Measurements from ENCODE around the gene EIF2AK3.
"Not testable (repeated sequence)": the region's sequence is repeated elsewhere in the genome, so short reads cannot be mapped to it uniquely, and the experiment has no call there.

EIF2AK3 gene

GRCh38 chr2:88658881-88659537 lies 31.7 kb upstream of the EIF2AK3 start:
- no peaks in the 10 kb centered on the region for H3K9me3 ChIP-seq
- no peak overlapping the region for H3K27ac ChIP-seq
- H3K4me1 ChIP-seq = no peaks in the 10 kb centered on the region
- H4K20me1 ChIP-seq = no peaks in the 10 kb centered on the region
- H3K4me2 ChIP-seq = no peak overlapping the region
- no peak overlapping the region for H3K4me3 ChIP-seq
- H3K27me3 ChIP-seq = no peaks in the 10 kb centered on the region
- no peak for TF ChIP-seq Cebpa-rat (IDR thresholded peaks at IDR 0.05)
- H3K9ac ChIP-seq = no peak overlapping the region
- H3K36me3 ChIP-seq = no peaks in the 10 kb centered on the region

DNA sequence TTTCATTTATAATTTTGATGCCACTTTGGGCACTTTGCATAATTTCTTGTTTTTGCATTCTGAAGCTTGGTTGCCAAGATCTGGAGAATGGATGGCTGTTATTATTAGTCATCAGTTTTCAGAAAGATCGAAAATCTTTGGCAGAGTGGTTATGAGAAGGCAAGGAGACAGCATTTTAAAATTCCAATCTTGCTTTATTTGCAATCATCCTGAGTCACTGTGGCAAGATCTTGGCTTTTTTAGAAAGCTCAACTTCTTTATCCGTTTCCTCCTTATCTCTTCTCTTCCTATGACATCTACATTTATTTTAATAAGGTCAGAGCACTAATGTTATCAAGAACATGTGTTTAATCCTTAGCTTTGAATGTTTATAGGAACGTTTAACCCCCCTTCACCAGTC lies 31.1 kb upstream of the EIF2AK3 start:
- Histone ChIP-seq H3K36me3 (no peaks in the 10 kb centered on the region), H3K27ac (no peak overlapping the region), H3K4me2 (no peak overlapping the region), H3K27me3 (no peaks in the 10 kb centered on the region), H3K9ac (no peak overlapping the region), H4K20me1 (no peaks in the 10 kb centered on the region), H3K9me3 (no peaks in the 10 kb centered on the region), H3K4me3 (no peak overlapping the region), H3K4me1 (no peaks in the 10 kb centered on the region)
- no peak for TF ChIP-seq Cebpa-rat (IDR thresholded peaks at IDR 0.05)

GRCh38 chr2:88657131-88657530 lies 29.9 kb upstream of the EIF2AK3 start:
- H3K4me2 ChIP-seq = no peak overlapping the region
- no peak for TF ChIP-seq Cebpa-rat (IDR thresholded peaks at IDR 0.05)

DNA sequence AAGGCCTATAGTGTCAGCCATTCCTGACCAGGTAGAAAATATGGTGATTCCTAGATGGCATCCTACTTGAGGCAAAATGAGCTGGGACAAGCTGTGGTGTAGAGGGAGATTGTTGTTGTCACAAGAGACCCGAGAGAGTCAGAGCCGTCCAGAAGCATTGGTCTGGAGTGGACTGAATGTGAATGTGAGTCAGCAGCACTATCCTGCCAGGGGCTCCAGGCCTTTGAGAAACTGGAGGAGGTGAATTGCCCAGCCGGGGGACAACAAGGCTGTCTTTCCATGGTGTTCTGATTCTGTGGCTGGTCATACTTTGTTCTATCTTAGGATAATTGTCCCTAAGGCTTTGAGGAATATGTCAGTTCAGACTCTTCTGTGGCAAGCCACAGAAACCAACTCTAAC lies 29.4 kb upstream of the EIF2AK3 start:
- Histone ChIP-seq H3K9me3 (no peaks in the 10 kb centered on the region), H3K4me3 (no peak overlapping the region), H3K9ac (no peak overlapping the region), H3K36me3 (no peaks in the 10 kb centered on the region), H3K27ac (no peak overlapping the region), H3K27me3 (no peaks in the 10 kb centered on the region), H3K4me1 (no peaks in the 10 kb centered on the region), H3K4me2 (no peak overlapping the region), H4K20me1 (no peaks in the 10 kb centered on the region)
- TF ChIP-seq Cebpa-rat (IDR thresholded peaks at IDR 0.05) = no peak

More at GRCh38 chr2:88657131-88657530, 29.9 kb upstream of the EIF2AK3 start:
- Histone ChIP-seq H3K4me3 (no peak overlapping the region), H4K20me1 (no peaks in the 10 kb centered on the region), H3K36me3 (no peaks in the 10 kb centered on the region), H3K27ac (no peak overlapping the region), H3K27me3 (no peaks in the 10 kb centered on the region), H3K9ac (no peak overlapping the region), H3K9me3 (no peaks in the 10 kb centered on the region), H3K4me1 (no peaks in the 10 kb centered on the region)

- TF ChIP-seq Cebpa-rat (IDR thresholded peaks at IDR 0.05) = no peak
- no peaks in the 10 kb centered on the region for H3K27me3 ChIP-seq
- H3K36me3 ChIP-seq = no peaks in the 10 kb centered on the region
- no peak overlapping the region for H3K4me3 ChIP-seq
- no peak overlapping the region for H3K9ac ChIP-seq
- H3K27ac ChIP-seq = no peak overlapping the region
- H3K4me2 ChIP-seq = no peak overlapping the region
- no peaks in the 10 kb centered on the region for H4K20me1 ChIP-seq
- H3K9me3 ChIP-seq = no peaks in the 10 kb centered on the region
- H3K4me1 ChIP-seq = no peaks in the 10 kb centered on the region
These were observed 27.4 kb upstream of the EIF2AK3 start for GRCh38 chr2:88654714-88655113.

DNA sequence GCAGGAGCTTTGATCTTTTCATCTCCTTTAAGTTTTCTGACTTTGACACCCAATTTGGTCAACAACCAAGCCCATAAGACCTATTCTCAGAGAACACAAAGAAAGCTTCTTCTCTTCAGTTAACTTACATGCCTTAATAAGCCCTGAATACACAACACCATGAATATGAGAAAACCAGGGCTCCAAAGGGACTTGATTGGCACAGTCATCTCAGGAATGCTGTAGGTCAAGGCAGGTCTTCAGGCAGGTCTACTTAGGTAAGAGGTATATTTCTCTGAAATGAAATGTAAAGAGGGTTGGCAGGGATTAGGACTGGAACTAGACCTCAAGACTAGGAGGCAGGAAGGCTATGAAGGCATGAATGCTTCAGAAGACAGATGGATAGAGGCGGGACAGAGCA lies 24.4 kb upstream of the EIF2AK3 start:
- H3K27me3 ChIP-seq = no peaks in the 10 kb centered on the region
- H3K9me3 ChIP-seq = no peaks in the 10 kb centered on the region
- H3K4me1 ChIP-seq = no peaks in the 10 kb centered on the region
- no peaks in the 10 kb centered on the region for H3K36me3 ChIP-seq
- H3K4me3 ChIP-seq = no peak overlapping the region
- no peak overlapping the region for H3K4me2 ChIP-seq
- no peak overlapping the region for H3K9ac ChIP-seq
- no peak overlapping the region for H3K27ac ChIP-seq
- TF ChIP-seq Cebpa-rat (IDR thresholded peaks at IDR 0.05) = no peak
- H4K20me1 ChIP-seq = no peaks in the 10 kb centered on the region

- not testable (repeated sequence) for H3K27ac ChIP-seq, H3K36me3 ChIP-seq, H3K27me3 ChIP-seq, H3K4me3 ChIP-seq, H3K9ac ChIP-seq, H3K4me2 ChIP-seq, H4K20me1 ChIP-seq
- Histone ChIP-seq H3K4me1 (peaks cover 21% of the 10 kb centered on the region), H3K9me3 (peaks cover 12% of the 10 kb centered on the region; the same call in 1 of the 2 replicates)
These were observed 18.1 kb upstream of the EIF2AK3 start for GRCh38 chr2:88645291-88645882.

GRCh38 chr2:88642278-88642677 lies 15.0 kb upstream of the EIF2AK3 start:
- H3K9me3 ChIP-seq = peaks cover 25% of the 10 kb centered on the region; the same call in 1 of the 2 replicates
- no peaks in the 10 kb centered on the region for H3K36me3 ChIP-seq
- H3K4me2 ChIP-seq = no peak overlapping the region
- no peaks in the 10 kb centered on the region for H4K20me1 ChIP-seq
- TF ChIP-seq Cebpa-rat (IDR thresholded peaks at IDR 0.05) = no peak
- peaks cover 38% of the 10 kb centered on the region for H3K4me1 ChIP-seq
- H3K9ac ChIP-seq = no peak overlapping the region
- H3K4me3 ChIP-seq = no peak overlapping the region
- H3K27me3 ChIP-seq = no peaks in the 10 kb centered on the region
- H3K27ac ChIP-seq = no peak overlapping the region

- H3K4me3 ChIP-seq = peak overlapping the region; percentile 45; the same call in 1 of the 2 replicates
- H3K9me3 ChIP-seq = peaks cover 25% of the 10 kb centered on the region; the same call in 1 of the 2 replicates
- no peaks in the 10 kb centered on the region for H4K20me1 ChIP-seq
- H3K4me1 ChIP-seq = peaks cover 38% of the 10 kb centered on the region
- H3K4me2 ChIP-seq = peak overlapping the region; percentile 80
- TF ChIP-seq Cebpa-rat (IDR thresholded peaks at IDR 0.05) = no peak
- no peaks in the 10 kb centered on the region for H3K27me3 ChIP-seq
- no peak overlapping the region for H3K9ac ChIP-seq
- H3K36me3 ChIP-seq = no peaks in the 10 kb centered on the region
- no peak overlapping the region for H3K27ac ChIP-seq
These were observed 14.1 kb upstream of the EIF2AK3 start for GRCh38 chr2:88641330-88641729.

DNA sequence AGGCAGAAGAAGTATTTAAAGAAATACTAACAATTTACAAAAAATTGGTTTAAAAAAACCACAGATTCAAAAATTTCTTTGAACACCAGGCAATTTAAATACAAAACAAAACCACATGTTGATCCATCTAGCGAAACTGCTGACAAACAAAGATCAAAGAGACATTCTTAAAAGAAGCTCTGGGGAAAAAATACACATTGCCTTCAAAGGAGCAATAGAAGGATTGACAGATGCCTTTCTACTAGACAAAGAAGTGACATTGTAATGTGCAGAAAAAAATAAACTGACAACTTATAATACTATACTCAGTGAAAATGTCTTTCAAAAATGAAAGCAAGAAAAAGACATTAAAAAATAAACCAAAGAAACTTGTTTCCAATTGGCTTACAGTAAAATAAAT lies 12.6 kb upstream of the EIF2AK3 start:
- H3K4me1 ChIP-seq = peaks cover 38% of the 10 kb centered on the region
- peaks cover 25% of the 10 kb centered on the region; the same call in 1 of the 2 replicates for H3K9me3 ChIP-seq
- H3K9ac ChIP-seq = no peak overlapping the region
- TF ChIP-seq Cebpa-rat (IDR thresholded peaks at IDR 0.05) = no peak
- no peaks in the 10 kb centered on the region for H3K27me3 ChIP-seq
- H3K27ac ChIP-seq = no peak overlapping the region
- no peak overlapping the region for H3K4me3 ChIP-seq
- H3K4me2 ChIP-seq = peak overlapping the region; percentile 80; the same call in 1 of the 2 replicates
- H4K20me1 ChIP-seq = no peaks in the 10 kb centered on the region
- no peaks in the 10 kb centered on the region for H3K36me3 ChIP-seq

Data from BLaER1 (cell line).